SK-N-MC (cell line): Measurements from ENCODE around the gene XRCC1.
"Not testable (repeated sequence)": the region's sequence is repeated elsewhere in the genome, so short reads cannot be mapped to it uniquely, and the experiment has no call there.

ENCODE experiments used
- EZH2 ChIP-seq: fragments of 200-600 bp; sonication (generic); IDR thresholded peaks from one replicate; pipeline ENCODE4 v1.6.1; 2017; ENCODE audit warnings: antibody characterized with exemption
- FOXP2 ChIP-seq: optimal IDR thresholded peaks from 2 replicates; pipeline ENCODE3; 2011; ENCODE audit warnings: mild to moderate bottlenecking, moderate library complexity; ENCODE audit not compliant: insufficient read depth; ENCODE audit errors: extremely low read length, control extremely low read depth
- POLR2AphosphoS5 ChIP-seq: IDR thresholded peaks from 2 replicates; pipeline ENCODE4 v1.6.1; 2012; ENCODE audit warnings: mild to moderate bottlenecking, low read depth, low read length, borderline replicate concordance

- TF ChIP-seq EZH2, POLR2AphosphoS5, FOXP2: not testable (repeated sequence)
These were observed 11.7 kb upstream of the XRCC1 start for GRCh38 chr19:43587029-43587428.
